Neural progenitor cell (in vitro differentiated cells): Measurements from ENCODE around the gene FLG2.

Source experiments
- EZH2 ChIP-seq: fragments of 200-600 bp; sonication (generic); IDR thresholded peaks from 2 replicates; pipeline ENCODE4 v1.6.1; 2017; ENCODE audit warnings: antibody characterized with exemption, mild to moderate bottlenecking, moderate library complexity
- EZH2phosphoT487 ChIP-seq: fragments of 200-600 bp; sonication (generic); IDR thresholded peaks from 2 replicates; pipeline ENCODE4 v1.6.1; 2017; ENCODE audit warnings: antibody characterized with exemption
- TF ChIP-seq, protein P1 (sequence below): fragments of 200-600 bp; sonication (generic); IDR thresholded peaks from 2 replicates; pipeline ENCODE4 v1.5.1; 2017; ENCODE audit warnings: antibody characterized with exemption, mild to moderate bottlenecking

- TF ChIP-seq, protein P1, sequence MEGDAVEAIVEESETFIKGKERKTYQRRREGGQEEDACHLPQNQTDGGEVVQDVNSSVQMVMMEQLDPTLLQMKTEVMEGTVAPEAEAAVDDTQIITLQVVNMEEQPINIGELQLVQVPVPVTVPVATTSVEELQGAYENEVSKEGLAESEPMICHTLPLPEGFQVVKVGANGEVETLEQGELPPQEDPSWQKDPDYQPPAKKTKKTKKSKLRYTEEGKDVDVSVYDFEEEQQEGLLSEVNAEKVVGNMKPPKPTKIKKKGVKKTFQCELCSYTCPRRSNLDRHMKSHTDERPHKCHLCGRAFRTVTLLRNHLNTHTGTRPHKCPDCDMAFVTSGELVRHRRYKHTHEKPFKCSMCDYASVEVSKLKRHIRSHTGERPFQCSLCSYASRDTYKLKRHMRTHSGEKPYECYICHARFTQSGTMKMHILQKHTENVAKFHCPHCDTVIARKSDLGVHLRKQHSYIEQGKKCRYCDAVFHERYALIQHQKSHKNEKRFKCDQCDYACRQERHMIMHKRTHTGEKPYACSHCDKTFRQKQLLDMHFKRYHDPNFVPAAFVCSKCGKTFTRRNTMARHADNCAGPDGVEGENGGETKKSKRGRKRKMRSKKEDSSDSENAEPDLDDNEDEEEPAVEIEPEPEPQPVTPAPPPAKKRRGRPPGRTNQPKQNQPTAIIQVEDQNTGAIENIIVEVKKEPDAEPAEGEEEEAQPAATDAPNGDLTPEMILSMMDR, result no peak
- no peak for TF ChIP-seq EZH2phosphoT487
- no peak for TF ChIP-seq EZH2
Observed at GRCh38 chr1:152348447-152348846, 11.4 kb downstream of the FLG2 start.
